NCI-H2196 (cell line): ENCODE results near the gene ACVR1.
A peak's percentile ranks its signal among the peaks of the same experiment; 100 is the strongest.

Experiments used
- DNase-seq: peaks from one replicate; lab custom pipeline; 2025; ENCODE audit not compliant: unreplicated experiment; lab: John Stamatoyannopoulos, UW

ACVR1 gene

GRCh38 chr2:157857881-157858280 is 18.2 kb downstream of the ACVR1 start:
- no peak for DNase-seq

DNA sequence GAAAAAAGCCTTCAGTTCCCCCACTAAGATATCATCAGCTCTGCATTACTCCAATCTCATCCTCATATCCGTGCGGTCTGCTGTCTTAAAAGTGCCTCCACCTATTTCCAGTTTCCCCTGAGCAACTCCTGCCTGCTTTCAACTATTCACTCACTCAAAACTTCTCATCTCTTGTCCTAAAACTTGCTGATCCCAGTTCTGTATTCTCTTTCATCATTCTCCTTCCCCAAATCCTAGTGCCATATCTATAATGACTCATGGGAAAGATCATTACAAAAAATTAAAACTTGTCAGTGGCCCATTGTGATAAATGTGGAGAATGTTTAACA is 20.0 kb downstream of the ACVR1 start:
- DNase-seq = no peak

DNA sequence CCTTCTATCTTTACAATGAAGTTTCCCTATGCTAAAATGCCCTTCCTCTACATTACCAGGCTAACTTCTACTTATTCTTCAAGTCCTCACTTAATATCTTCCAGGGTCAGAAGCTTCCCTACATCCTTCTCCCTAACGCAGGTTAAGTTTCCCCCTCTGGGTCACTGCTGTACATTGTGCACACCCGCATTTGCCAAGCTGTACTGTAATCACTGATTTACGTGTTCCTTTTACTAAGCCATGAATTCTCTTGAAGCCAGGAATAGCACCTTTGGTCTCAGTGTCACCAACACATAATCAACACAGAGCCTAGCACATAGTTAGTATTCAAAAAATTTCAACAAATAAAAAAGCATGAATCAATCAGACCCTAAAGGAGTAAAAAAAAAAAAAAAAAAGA is 22.3 kb downstream of the ACVR1 start:
- DNase-seq = no peak

GRCh38 chr2:157853211-157853610 is 22.9 kb downstream of the ACVR1 start:
- no peak for DNase-seq

- DNase-seq = no peak
Observed at GRCh38 chr2:157849591-157849990, 26.5 kb downstream of the ACVR1 start.

DNA sequence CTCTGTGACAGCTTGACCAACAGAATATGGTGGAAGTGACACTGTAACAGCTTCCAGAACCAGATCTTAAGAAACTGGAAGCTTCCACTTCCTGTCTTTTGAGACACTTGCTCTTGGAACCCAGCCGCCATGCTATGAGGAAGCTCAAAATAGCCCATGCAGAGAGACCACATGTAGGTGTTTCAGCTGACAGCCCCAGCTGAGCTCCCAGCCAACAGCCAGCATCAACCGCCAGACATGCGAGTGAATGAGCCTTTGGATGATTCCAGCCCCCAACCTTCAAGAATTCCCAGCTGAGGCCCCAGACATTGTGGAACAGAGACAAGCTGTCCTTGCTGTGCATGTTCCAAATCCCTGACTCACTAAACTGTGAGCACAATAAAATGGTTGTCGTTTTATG is 27.9 kb downstream of the ACVR1 start:
- no peak for DNase-seq

DNA sequence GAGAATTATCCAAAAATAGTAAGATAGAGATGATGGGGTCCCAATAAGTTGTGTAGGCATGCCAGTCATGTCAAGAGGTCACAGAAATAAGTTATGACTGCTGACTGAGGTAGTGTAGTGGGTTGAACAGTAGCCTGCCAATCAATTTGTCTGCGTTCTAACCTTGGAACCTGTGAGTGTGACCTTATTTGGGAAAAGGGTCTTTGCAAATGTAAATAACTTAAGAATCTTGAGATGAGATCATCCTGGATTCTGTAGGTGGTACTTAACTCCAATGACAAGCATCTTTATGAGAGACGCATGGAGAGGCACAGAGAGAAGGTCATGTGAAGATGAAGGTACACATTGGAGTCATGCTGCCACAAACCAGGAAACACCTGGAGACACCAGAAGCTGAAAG is 31.0 kb downstream of the ACVR1 start:
- DNase-seq = no peak

DNA sequence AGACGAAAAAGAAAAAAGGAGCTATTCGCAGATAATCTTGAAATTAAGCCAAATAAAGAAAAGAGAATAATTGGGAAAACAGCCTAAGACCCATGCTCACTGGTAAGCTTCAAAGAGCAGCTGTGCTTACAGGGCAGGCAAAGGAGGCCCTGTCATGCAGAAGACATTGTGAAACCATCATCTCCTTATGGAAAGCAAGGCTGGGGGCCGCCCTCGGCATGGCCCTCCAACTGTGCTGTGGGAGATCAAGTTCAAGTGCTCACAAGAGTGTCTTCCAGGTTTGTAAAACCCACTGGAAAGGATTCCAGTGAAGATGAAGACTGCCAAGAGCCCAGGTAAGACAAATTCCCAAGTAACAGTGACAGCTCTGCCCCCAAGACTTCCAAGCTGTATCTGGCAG is 32.2 kb downstream of the ACVR1 start:
- DNase-seq = no peak

- DNase-seq = no peak
Observed at GRCh38 chr2:157843081-157843480, 33.0 kb downstream of the ACVR1 start.

GRCh38 chr2:157842106-157842879 is 33.8 kb downstream of the ACVR1 start:
- DNase-seq = no peak

GRCh38 chr2:157841485-157841884 is 34.6 kb downstream of the ACVR1 start:
- DNase-seq = no peak

GRCh38 chr2:157840568-157841156 is 35.5 kb downstream of the ACVR1 start:
- DNase-seq = peak; percentile 77

DNA sequence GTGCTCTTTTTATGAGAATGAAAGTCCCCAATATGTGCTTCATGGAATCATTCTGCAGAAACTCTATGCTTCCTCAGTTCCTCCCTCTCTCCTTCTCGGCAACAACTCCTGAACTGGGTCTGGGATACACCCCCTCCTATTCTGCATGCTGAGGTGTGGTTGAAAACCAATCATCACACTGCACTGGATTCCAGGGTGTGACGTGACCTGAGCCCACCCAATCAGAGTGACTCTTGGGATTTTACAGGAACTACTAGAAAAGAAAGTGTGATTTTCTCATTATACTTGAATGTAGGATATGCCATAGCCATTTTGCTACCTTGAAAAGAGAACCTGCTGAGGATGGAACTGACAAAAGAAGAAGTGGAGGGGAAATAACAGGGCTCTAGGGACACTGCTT is 36.3 kb downstream of the ACVR1 start:
- no peak for DNase-seq

DNA sequence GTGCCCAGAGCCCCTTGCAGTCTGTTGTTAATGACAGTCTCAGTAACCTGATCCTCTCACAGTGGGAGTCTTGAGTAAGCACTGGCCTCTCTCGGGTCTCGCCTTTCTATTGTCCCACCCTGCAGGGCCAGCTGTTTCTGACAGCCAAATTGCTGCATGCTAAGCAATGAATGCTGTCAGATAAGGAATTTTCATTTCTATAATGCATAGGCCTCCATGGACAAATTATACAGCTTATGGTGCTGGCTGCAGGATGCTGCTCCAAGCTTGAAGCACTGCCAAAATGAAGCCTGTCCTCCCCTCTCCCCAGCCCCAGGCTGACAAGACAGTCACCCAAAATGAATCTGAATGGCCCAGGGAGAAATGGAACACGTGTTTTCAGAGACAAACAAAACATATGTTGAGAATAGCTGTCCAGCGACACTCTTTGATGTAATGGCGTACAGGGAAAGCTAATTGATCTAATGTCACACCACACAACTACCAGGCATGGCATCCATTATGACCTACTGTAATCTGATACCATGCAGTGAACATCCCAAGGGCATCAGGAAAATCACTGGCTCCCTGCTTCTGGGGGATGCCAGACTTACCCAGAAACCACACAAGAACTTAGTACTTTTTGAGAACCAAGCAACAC is 36.8 kb downstream of the ACVR1 start:
- DNase-seq = peak; percentile 31

- DNase-seq = peak; percentile 63
Observed at GRCh38 chr2:157838442-157839161, 37.5 kb downstream of the ACVR1 start.

GRCh38 chr2:157837851-157838441 is 38.2 kb downstream of the ACVR1 start:
- peak; percentile 55 for DNase-seq

- DNase-seq = no peak
Observed at GRCh38 chr2:157836531-157836930, 39.6 kb downstream of the ACVR1 start.

GRCh38 chr2:157835425-157835824 is 40.7 kb downstream of the ACVR1 start:
- no peak for DNase-seq

- DNase-seq = no peak
Observed at GRCh38 chr2:157835006-157835405, 41.1 kb downstream of the ACVR1 start.

DNA sequence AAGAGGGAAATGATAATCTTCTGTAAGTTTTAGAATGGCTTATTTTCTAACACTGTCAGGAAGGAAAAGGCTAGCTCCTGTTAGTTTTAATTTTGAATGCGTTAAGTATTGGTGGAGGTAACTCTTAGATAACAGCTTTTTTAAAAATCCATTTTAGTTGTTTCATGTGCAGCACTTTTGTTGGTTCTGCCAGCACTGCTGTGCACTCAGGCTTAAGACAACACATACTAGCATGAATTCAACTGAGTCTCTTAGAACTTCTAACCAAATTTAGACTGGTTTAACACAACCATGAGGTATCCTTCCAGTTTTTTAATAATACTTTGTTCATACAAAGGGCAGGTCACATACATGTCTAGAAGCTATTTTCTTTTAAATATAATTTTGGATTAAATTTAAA is 42.4 kb downstream of the ACVR1 start:
- DNase-seq = no peak

GRCh38 chr2:157831573-157832315 is 44.4 kb downstream of the ACVR1 start:
- DNase-seq = no peak
